Uterus (tissue), 4 donors: ENCODE measurements around the gene TNS2. TPM values are rescaled to one million over a fixed set of nuclear protein-coding genes. Genes with fewer than 3 reads are reported as not detected.

ENCODE experiments used
- DNase-seq, 2 donors: peaks; one replicate each; pipeline ENCODE4 v3.0.0-alpha.2; 2019 to 2020
- H3K27ac ChIP-seq, 2 donors: fragments of 200-600 bp; sonication (generic); 1 replicate in 1 of 2; 2 replicates in 1 of 2; pipeline ENCODE4 v1.5.1; 2016 to 2018
- H3K27me3 ChIP-seq, 2 donors: fragments of 200-600 bp; sonication (generic); one replicate each; pipeline ENCODE4 v1.5.1; 2018 to 2019; ENCODE audit warnings: control low read depth in 1 of 2
- H3K36me3 ChIP-seq, 2 donors: fragments of 200-600 bp; sonication (generic); one replicate each; pipeline ENCODE4 v1.5.1; 2019; ENCODE audit warnings: control low read depth in 1 of 2
- H3K4me1 ChIP-seq, 2 donors: fragments of 200-600 bp; sonication (generic); one replicate each; pipeline ENCODE4 v1.5.1; 2018 to 2019; ENCODE audit warnings: control low read depth in 1 of 2
- H3K4me3 ChIP-seq, 2 donors: fragments of 200-600 bp; sonication (generic); 1 replicate in 1 of 2; 2 replicates in 1 of 2; pipeline ENCODE4 v1.5.1; 2018 to 2019; ENCODE audit warnings: mild to moderate bottlenecking in 1 of 2
- H3K9me3 ChIP-seq, 2 donors: fragments of 200-600 bp; sonication (generic); one replicate each; pipeline ENCODE4 v1.5.1; 2019; ENCODE audit warnings: control low read depth in 1 of 2
- CTCF ChIP-seq, 4 experiments: fragments of 200-600 bp in 2 of 4; fragments of 450-650 bp in 2 of 4; sonication (generic) in 2 of 4; IDR thresholded peaks; one replicate each; pipeline ENCODE4 v1.5.1; 2016 to 2019; ENCODE audit warnings: antibody characterized with exemption in 4 of 4, mild to moderate bottlenecking in 2 of 4, moderate library complexity in 1 of 4
- POLR2A ChIP-seq, 2 donors: fragments of 450-650 bp; IDR thresholded peaks; one replicate each; pipeline ENCODE4 v1.6.1; 2016; ENCODE audit warnings: antibody characterized with exemption in 2 of 2, mild to moderate bottlenecking in 1 of 2, moderate library complexity in 1 of 2
- intact Hi-C: fragments of 100-400 bp; cut with DNase I; formaldehyde crosslinking; loops from one replicate; pipeline ENCODE4 v1.15.1; 2023; ENCODE audit warnings: low total_unique reads
- total RNA-seq, 4 donors: library from RNA; depleted of rRNA in 3 of 4; stranded (reverse); fragments of >200 nt in 3 of 4; gene quantifications; one replicate each; pipeline versions ENCODE4 v1.1.0 to v1.2.4, GENCODE V29; 2014 to 2023
- donor health status: DM: yes; HTN: yes; CAD: no.

The TNS2 gene
- total RNA-seq, 4 donors from 2014 or later: 64.0 to 394 (median 112) TPM

DNA sequence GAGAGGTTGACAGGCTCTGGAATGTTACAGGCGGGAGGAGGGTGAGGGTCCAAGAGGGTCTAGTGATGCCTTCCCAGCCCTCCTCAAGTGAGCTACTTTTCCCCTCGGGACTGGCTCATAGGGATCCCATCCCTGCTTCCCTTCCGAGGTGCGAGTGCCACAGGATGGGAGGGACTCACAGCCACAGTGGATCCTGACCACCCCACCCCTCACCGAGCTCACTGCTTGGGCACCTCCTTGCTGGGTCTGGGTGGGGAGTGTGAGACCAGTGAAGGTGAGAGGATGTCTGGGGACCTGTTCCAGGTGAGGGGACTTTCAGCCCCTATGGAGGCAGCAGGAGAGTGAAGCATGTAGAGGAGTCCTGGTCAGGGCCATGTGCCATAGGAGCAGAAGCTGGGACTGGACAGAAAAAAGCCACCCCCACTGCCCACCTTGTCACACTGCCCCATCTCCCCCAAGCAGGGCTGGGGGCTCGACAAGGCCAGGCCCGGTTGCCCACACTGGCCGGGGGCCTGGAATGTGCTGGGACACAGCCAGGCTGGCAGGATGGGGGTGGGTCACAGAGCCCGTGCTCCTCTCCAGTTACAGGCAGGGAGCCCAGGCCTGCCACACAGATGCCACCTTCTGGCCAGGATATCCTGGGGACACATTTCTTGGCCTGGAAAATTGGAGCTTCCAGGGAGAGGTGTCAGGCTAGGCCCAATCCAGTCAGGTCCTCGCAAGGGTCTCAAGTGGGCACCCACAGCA, 1.7 kb upstream of the TNS2 start:
- intact Hi-C loops: no loop called here
- H3K4me1 ChIP-seq: peaks cover 0 to 24% of the 10 kb centered on the region in 2 donors
- H3K9me3 ChIP-seq: no peaks in the 10 kb centered on the region
- peak overlapping the region; percentile 99 for H3K27ac ChIP-seq
- no peaks in the 10 kb centered on the region for H3K27me3 ChIP-seq
- peak; percentile 64 to 71 for DNase-seq
- TF ChIP-seq CTCF (IDR thresholded peaks at IDR 0.05) (no peak), POLR2A (IDR thresholded peaks at IDR 0.05) (peak in 1 of 2 donors; percentile 22)
- H3K4me3 ChIP-seq: peak overlapping the region; percentile 59 to 76
- H3K36me3 ChIP-seq: no peaks in the 10 kb centered on the region

- H3K27ac ChIP-seq: peak overlapping the region; percentile 99
- H3K9me3 ChIP-seq: no peaks in the 10 kb centered on the region
- peaks cover 0 to 29% of the 10 kb centered on the region in 2 donors for H3K4me1 ChIP-seq
- H3K27me3 ChIP-seq: no peaks in the 10 kb centered on the region
- H3K4me3 ChIP-seq: peak overlapping the region; percentile 59 to 76
- DNase-seq: peak; percentile 82 to 85
- intact Hi-C loops: no loop called here
- TF ChIP-seq CTCF (IDR thresholded peaks at IDR 0.05) (no peak), POLR2A (IDR thresholded peaks at IDR 0.05) (no peak)
- no peaks in the 10 kb centered on the region for H3K36me3 ChIP-seq
Observed at GRCh38 chr12:53048780-53049401, 974 bp upstream of the TNS2 start.

DNA sequence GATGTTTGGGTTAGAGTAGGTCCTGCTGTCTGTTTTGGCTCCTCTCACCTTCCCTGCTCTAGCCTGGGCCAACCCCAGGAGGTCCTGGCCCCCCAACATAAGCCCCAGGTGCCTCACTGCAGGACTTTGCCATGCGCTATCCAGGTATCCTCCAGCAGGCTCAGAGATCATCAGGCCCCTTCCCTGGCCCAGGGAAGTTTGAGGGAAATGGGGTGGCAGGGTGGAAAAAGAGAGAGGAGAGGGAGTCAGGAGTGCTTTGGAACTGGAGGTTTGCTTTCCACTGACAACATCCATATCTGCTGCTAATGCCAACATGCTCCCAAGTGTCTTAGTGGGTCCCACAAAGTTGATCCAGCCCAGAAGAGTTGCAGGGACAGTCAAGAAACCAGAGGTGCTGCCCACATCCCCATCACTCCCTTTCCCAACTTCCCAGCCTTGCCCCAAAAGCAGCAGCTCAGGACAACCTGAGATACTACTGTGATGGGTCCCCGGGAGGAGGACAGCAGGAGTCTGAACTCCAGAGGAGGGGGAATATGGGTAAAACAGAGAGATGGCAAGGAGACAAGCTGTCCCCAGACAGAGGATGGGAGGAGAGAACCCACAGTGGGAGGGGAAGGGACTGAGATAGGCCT, 677 bp downstream of the TNS2 start:
- intact Hi-C loops: no loop called here
- no peak for TF ChIP-seq POLR2A (IDR thresholded peaks at IDR 0.05)
- no peak for TF ChIP-seq CTCF (IDR thresholded peaks at IDR 0.05)
- Histone ChIP-seq H3K27me3 (no peaks in the 10 kb centered on the region), H3K4me3 (peak overlapping the region; percentile 59 to 76), H3K4me1 (peaks cover 0 to 23% of the 10 kb centered on the region in 2 donors), H3K27ac (peak overlapping the region; percentile 99), H3K36me3 (no peaks in the 10 kb centered on the region), H3K9me3 (no peaks in the 10 kb centered on the region)
- DNase-seq: no peak

DNA sequence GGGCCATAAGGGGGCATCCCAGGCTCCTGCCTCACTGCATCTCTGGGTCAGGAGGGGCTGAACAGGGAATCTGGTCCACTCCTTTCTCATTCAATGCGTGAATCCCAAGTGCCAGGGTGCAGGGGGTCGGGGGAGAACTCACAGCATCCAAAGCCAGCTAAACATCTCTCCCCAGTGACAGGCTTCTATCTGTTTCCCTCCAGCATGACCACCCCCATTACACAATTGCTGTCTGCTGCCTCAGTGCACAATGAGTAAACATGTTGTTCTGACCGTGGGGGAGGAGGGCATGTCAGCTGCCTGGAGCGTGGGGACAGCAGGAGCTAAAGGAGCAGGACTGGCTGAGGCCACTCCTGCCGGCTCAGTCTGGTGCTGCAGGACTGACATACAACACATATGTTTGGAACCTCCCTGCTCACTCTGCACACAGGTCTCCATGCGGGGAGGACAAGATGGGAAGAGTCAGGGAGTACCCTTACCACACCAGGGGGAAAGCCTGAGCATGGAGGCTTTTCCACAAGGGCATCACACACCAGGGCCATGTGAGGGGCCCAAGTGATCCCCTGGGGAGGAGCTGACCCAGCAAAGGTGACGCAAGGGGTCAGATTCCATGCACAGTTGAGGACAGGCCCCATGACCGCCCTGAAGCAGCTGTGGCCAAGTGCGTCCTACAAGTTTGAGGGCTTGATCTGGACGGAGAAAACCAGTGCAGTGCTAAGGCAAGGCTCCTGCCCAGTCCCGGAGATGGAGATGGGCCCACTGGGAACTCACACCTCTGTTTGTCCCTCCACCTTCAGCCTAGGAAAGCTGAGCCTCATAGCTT, 1.4 kb downstream of the TNS2 start:
- intact Hi-C loops: no loop called here
- Histone ChIP-seq H3K27ac (peak overlapping the region; percentile 99), H3K36me3 (no peaks in the 10 kb centered on the region), H3K4me3 (peak overlapping the region; percentile 59 to 76), H3K4me1 (peaks cover 0 to 23% of the 10 kb centered on the region in 2 donors), H3K27me3 (no peaks in the 10 kb centered on the region), H3K9me3 (no peaks in the 10 kb centered on the region)
- TF ChIP-seq CTCF (IDR thresholded peaks at IDR 0.05) (peak in 3 of 4 experiments; percentile 11 to 62 (median 23)), POLR2A (IDR thresholded peaks at IDR 0.05) (peak; percentile 68 to 71)
- peak; percentile 78 to 89 for DNase-seq
